H9 (cell line): ENCODE data around the gene TTYH1. TPM values are rescaled to one million over a fixed set of nuclear protein-coding genes. Genes with fewer than 3 reads are reported as not detected.
A peak's percentile ranks its signal among the peaks of the same experiment; 100 is the strongest.

Experiments
- DNase-seq: peaks from one replicate; pipeline ENCODE4 v3.0.0-alpha.2; 2017
- H2AFZ ChIP-seq: one replicate; pipeline ENCODE4 v1.6.1; 2013; ENCODE audit warnings: mild to moderate bottlenecking, low read length, control low read depth, moderate library complexity
- H2AK5ac ChIP-seq: 2 replicates; pipeline ENCODE4 v1.6.1; 2013; ENCODE audit warnings: low read length, control low read depth, mixed read lengths; ENCODE audit not compliant: insufficient read length
- H2BK120ac ChIP-seq: one replicate; pipeline ENCODE4 v1.6.1; 2013; ENCODE audit warnings: low read depth, mild to moderate bottlenecking, low read length, control low read depth, inconsistent platforms; ENCODE audit not compliant: poor library complexity, severe bottlenecking
- H2BK12ac ChIP-seq: 2 replicates; pipeline ENCODE4 v1.6.1; 2013; ENCODE audit warnings: low read length, control low read depth, mixed read lengths, low read depth; ENCODE audit not compliant: insufficient read length
- H2BK15ac ChIP-seq: 2 replicates; pipeline ENCODE4 v1.6.1; 2013; ENCODE audit warnings: low read depth, low read length, control low read depth
- H2BK20ac ChIP-seq: one replicate; pipeline ENCODE4 v1.6.1; 2013; ENCODE audit warnings: low read depth, mild to moderate bottlenecking, low read length, control low read depth, inconsistent platforms; ENCODE audit not compliant: poor library complexity, severe bottlenecking
- H2BK5ac ChIP-seq: 2 replicates; pipeline ENCODE4 v1.6.1; 2013; ENCODE audit warnings: low read length, control low read depth, mixed read lengths; ENCODE audit not compliant: insufficient read length
- H3K14ac ChIP-seq: 2 replicates; pipeline ENCODE4 v1.6.1; 2013; ENCODE audit warnings: low read length, control low read depth; ENCODE audit not compliant: insufficient read depth
- H3K18ac ChIP-seq: 2 replicates; pipeline ENCODE4 v1.6.1; 2013; ENCODE audit warnings: low read depth, mild to moderate bottlenecking, mixed read lengths, low read length, control low read depth; ENCODE audit not compliant: insufficient read length
- H3K23ac ChIP-seq: 2 replicates; pipeline ENCODE4 v1.6.1; 2013; ENCODE audit warnings: low read length, control low read depth, mixed read lengths, low read depth; ENCODE audit not compliant: insufficient read length
- H3K23me2 ChIP-seq: 2 replicates; pipeline ENCODE4 v1.6.1; 2013; ENCODE audit warnings: low read depth, mild to moderate bottlenecking, mixed read lengths, low read length, control low read depth; ENCODE audit not compliant: insufficient read length, poor library complexity, severe bottlenecking
- H3K27ac ChIP-seq: 2 replicates; pipeline ENCODE4 v1.5.1; 2013; ENCODE audit warnings: low read length, control low read depth, mixed read lengths, low read depth; ENCODE audit not compliant: insufficient read length
- H3K27me3 ChIP-seq: 2 replicates; pipeline ENCODE4 v1.6.1; 2013; ENCODE audit warnings: low read length, control low read depth, inconsistent platforms; ENCODE audit not compliant: insufficient read depth
- H3K4ac ChIP-seq: 2 replicates; pipeline ENCODE4 v1.6.1; 2013; ENCODE audit warnings: low read depth, mild to moderate bottlenecking, control low read depth, inconsistent platforms, low read length, moderate library complexity
- H3K4me1 ChIP-seq: 2 replicates; pipeline ENCODE4 v1.6.1; 2013; ENCODE audit warnings: low read length, control low read depth, inconsistent platforms; ENCODE audit not compliant: insufficient read depth
- H3K4me2 ChIP-seq: 2 replicates; pipeline ENCODE4 v1.6.1; 2013; ENCODE audit warnings: low read length, control low read depth, mixed read lengths; ENCODE audit not compliant: insufficient read length, insufficient read depth
- H3K56ac ChIP-seq: 2 replicates; pipeline ENCODE4 v1.6.1; 2013; ENCODE audit warnings: low read depth, mild to moderate bottlenecking, mixed read lengths, low read length, control low read depth; ENCODE audit not compliant: insufficient read length
- H3K79me1 ChIP-seq: 2 replicates; pipeline ENCODE4 v1.6.1; 2013; ENCODE audit warnings: low read depth, mild to moderate bottlenecking, moderate library complexity, low read length, control low read depth, inconsistent platforms; ENCODE audit not compliant: insufficient read depth, poor library complexity, severe bottlenecking
- H3K79me2 ChIP-seq: 2 replicates; pipeline ENCODE4 v1.6.1; 2013; ENCODE audit warnings: low read length, control low read depth, inconsistent platforms; ENCODE audit not compliant: insufficient read depth
- H3K9ac ChIP-seq: 2 replicates; pipeline ENCODE4 v1.6.1; 2013; ENCODE audit warnings: low read length, control low read depth, mixed read lengths; ENCODE audit not compliant: insufficient read length; ENCODE audit errors: extremely low read depth
- H3K9me3 ChIP-seq: one replicate; pipeline ENCODE4 v1.6.1; 2013; ENCODE audit warnings: low read depth, low read length, inconsistent platforms; ENCODE audit not compliant: control insufficient read depth
- H3T11ph ChIP-seq: one replicate; pipeline ENCODE4 v1.6.1; 2013; ENCODE audit warnings: mild to moderate bottlenecking, low read length, control low read depth, inconsistent platforms
- H4K20me1 ChIP-seq: one replicate; pipeline ENCODE4 v1.6.1; 2013; ENCODE audit not compliant: control insufficient read depth, insufficient read length, insufficient read depth
- H4K5ac ChIP-seq: 2 replicates; pipeline ENCODE4 v1.6.1; 2013; ENCODE audit warnings: low read depth, mild to moderate bottlenecking, mixed read lengths, low read length, control low read depth; ENCODE audit not compliant: insufficient read length
- H4K8ac ChIP-seq: replicated peaks from 2 replicates; pipeline ENCODE4 v1.6.1; 2013; ENCODE audit warnings: low read length, control low read depth, mixed read lengths, low read depth; ENCODE audit not compliant: insufficient read length
- H4K91ac ChIP-seq: 2 replicates; pipeline ENCODE4 v1.6.1; 2013; ENCODE audit warnings: low read depth, mild to moderate bottlenecking, moderate library complexity, mixed read lengths, low read length, control low read depth; ENCODE audit not compliant: insufficient read length
- H3K27ac Mint-ChIP-seq, 3 experiments: 2 replicates in 2 of 3; 3 replicates in 1 of 3; pipeline ENCODE4 v1.8.0; 2020 to 2021; ENCODE audit warnings: mixed read lengths in 3 of 3, mild to moderate bottlenecking in 1 of 3, moderate library complexity in 1 of 3
- H3K27me3 Mint-ChIP-seq: 2 replicates; pipeline ENCODE4 v1.8.0; 2021; ENCODE audit warnings: low read depth, mild to moderate bottlenecking, moderate library complexity, mixed read lengths
- H3K36me3 Mint-ChIP-seq, 3 experiments: 2 replicates in 2 of 3; 3 replicates in 1 of 3; pipeline ENCODE4 v1.8.0; 2020 to 2021; ENCODE audit warnings: low read depth in 3 of 3, mixed read lengths in 3 of 3; ENCODE audit not compliant: insufficient read depth in 1 of 3
- H3K4me1 Mint-ChIP-seq, 2 experiments: 2 replicates each; pipeline ENCODE4 v1.8.0; 2020; ENCODE audit warnings: mixed read lengths in 2 of 2
- H3K4me3 Mint-ChIP-seq, 2 experiments: 2 replicates in 1 of 2; 3 replicates in 1 of 2; pipeline ENCODE4 v1.8.0; 2020 to 2021; ENCODE audit warnings: mild to moderate bottlenecking in 2 of 2, mixed read lengths in 2 of 2, moderate library complexity in 1 of 2
- H3K9me3 Mint-ChIP-seq, 2 experiments: 2 replicates in 1 of 2; 3 replicates in 1 of 2; pipeline ENCODE4 v1.8.0; 2020; ENCODE audit warnings: mild to moderate bottlenecking in 2 of 2, mixed read lengths in 2 of 2, moderate library complexity in 1 of 2
- WGBS: extraction: QIAGEN DNeasy Blood & Tissue Kit; methylation state at CpG from one replicate; pipeline ENCODE4 v1.1.7; 2013; ENCODE audit warnings: missing lambda C conversion rate, low lambda C conversion rate, mixed read lengths; ENCODE audit not compliant: insufficient read length; ENCODE audit errors: extremely low coverage; 5-methylcytosine and 5-hydroxymethylcytosine counted together
- total RNA-seq: library from RNA; stranded (reverse); gene quantifications from 2 replicates; pipeline ENCODE4 v1.2.1, GENCODE V29; 2021
- TF ChIP-seq, protein P1 (sequence below): fragments of 200-600 bp; sonication (generic); conservative IDR thresholded peaks from 3 replicates; pipeline ENCODE4 v1.8.0; 2021; ENCODE audit warnings: antibody characterized with exemption, mild to moderate bottlenecking

The TTYH1 gene
- total RNA-seq, 1 experiment from 2014 or later = 47.1 TPM

DNA sequence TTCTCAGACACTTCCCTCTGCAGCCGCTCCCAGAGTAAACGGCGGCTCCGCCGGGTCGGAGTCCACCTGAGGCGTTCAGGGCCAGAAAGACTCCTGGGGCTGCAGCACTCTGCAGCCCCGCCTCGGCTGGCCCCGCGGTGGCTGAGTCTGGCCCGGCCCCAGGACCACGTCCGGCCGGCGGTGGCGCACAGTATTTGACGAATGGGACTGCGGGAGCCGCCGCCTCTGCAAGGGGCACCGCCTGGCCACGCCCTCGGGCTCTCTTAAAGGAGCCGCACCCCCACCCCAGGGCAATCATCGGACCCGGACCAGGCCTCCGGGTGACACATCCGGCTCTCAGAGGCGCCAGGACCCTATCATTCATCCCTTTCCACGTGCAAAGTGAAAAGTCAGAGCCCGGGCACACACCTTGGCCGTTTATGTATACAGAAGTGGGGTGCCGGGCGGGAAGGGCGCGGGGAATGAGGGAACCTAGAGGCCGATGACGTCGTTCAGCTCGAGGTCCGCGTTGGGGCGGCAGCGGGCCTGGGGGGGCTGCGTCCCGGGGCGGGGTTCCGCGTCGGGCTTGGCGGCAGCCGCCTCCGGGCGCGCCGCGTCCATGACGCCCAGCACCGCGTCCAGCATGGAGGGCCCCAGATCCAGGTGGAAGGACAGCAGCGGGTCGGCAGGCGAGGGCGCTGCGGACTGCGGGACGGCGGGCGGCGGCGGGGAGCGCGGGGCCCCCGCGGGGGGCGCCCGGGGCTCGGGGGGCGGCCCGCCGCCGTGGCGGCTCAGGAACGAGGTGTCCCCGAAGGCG lies 49.6 kb downstream of the TTYH1 start:
- H2BK20ac ChIP-seq = no peak overlapping the region
- H3K27me3 ChIP-seq = no peaks in the 10 kb centered on the region; the same call in 1 of the 2 replicates
- no peak overlapping the region for H2BK15ac ChIP-seq
- no peaks in the 10 kb centered on the region for H4K20me1 ChIP-seq
- no peak overlapping the region for H2AK5ac ChIP-seq
- H3K9me3 Mint-ChIP-seq = 0 out of 5 replicates have a peak, but pooled peaks cover 0 to 3% of the 10 kb centered on the region in 2 experiments
- H3K9me3 ChIP-seq = no peaks in the 10 kb centered on the region
- H4K5ac ChIP-seq = no peak overlapping the region
- H2BK12ac ChIP-seq = no peak overlapping the region
- peaks cover 12 to 13% of the 10 kb centered on the region in 2 experiments for H3K4me1 Mint-ChIP-seq
- H2BK5ac ChIP-seq = no peak overlapping the region
- H2AFZ ChIP-seq = no peak overlapping the region
- no peak overlapping the region for H3K23ac ChIP-seq
- peak overlapping the region; percentile 32 for H3K4me2 ChIP-seq
- H3K4me1 ChIP-seq = no peaks in the 10 kb centered on the region
- H3K9ac ChIP-seq = peak overlapping the region; percentile 23
- H3K27ac ChIP-seq = no peak overlapping the region
- H3K27ac Mint-ChIP-seq = peak overlapping the region; percentile 77 to 100 (median 99); a peak in 6 of 7 replicates
- H3T11ph ChIP-seq = no peak overlapping the region
- no peak overlapping the region for H4K91ac ChIP-seq
- H3K79me1 ChIP-seq = no peaks in the 10 kb centered on the region
- no CpG with 5 or more reads among the region's 87 CpGs for WGBS
- H3K27me3 Mint-ChIP-seq = peaks cover 36% of the 10 kb centered on the region
- TF ChIP-seq, protein P1, sequence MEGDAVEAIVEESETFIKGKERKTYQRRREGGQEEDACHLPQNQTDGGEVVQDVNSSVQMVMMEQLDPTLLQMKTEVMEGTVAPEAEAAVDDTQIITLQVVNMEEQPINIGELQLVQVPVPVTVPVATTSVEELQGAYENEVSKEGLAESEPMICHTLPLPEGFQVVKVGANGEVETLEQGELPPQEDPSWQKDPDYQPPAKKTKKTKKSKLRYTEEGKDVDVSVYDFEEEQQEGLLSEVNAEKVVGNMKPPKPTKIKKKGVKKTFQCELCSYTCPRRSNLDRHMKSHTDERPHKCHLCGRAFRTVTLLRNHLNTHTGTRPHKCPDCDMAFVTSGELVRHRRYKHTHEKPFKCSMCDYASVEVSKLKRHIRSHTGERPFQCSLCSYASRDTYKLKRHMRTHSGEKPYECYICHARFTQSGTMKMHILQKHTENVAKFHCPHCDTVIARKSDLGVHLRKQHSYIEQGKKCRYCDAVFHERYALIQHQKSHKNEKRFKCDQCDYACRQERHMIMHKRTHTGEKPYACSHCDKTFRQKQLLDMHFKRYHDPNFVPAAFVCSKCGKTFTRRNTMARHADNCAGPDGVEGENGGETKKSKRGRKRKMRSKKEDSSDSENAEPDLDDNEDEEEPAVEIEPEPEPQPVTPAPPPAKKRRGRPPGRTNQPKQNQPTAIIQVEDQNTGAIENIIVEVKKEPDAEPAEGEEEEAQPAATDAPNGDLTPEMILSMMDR = no peak
- H2BK120ac ChIP-seq = peak overlapping the region; percentile 89
- H3K4me3 Mint-ChIP-seq = peak overlapping the region; percentile 75 to 84
- peaks cover 2 to 18% (median 18%) of the 10 kb centered on the region in 3 experiments; a peak in 6 of 7 replicates for H3K36me3 Mint-ChIP-seq
- no peak overlapping the region for H4K8ac ChIP-seq
- no peak overlapping the region for H3K56ac ChIP-seq
- H3K14ac ChIP-seq = peak overlapping the region; percentile 86; the same call in 1 of the 2 replicates
- H3K23me2 ChIP-seq = peaks cover 11% of the 10 kb centered on the region
- no peak overlapping the region for H3K4ac ChIP-seq
- no peaks in the 10 kb centered on the region for H3K79me2 ChIP-seq
- peak overlapping the region; percentile 90 for H3K18ac ChIP-seq
- DNase-seq = peak; percentile 95
